SIG-M5 treated with dmso at 0.1 percent for 504 hours (cell line): Measurements from ENCODE around the gene ARHGAP27.

Experiments
- DNase-seq: peaks from one replicate; lab custom pipeline; 2025; ENCODE audit not compliant: unreplicated experiment; lab: John Stamatoyannopoulos, UW

The ARHGAP27 gene

GRCh38 chr17:45430738-45431530 is 1.7 kb downstream of the ARHGAP27 start:
- DNase-seq = no peak

DNA sequence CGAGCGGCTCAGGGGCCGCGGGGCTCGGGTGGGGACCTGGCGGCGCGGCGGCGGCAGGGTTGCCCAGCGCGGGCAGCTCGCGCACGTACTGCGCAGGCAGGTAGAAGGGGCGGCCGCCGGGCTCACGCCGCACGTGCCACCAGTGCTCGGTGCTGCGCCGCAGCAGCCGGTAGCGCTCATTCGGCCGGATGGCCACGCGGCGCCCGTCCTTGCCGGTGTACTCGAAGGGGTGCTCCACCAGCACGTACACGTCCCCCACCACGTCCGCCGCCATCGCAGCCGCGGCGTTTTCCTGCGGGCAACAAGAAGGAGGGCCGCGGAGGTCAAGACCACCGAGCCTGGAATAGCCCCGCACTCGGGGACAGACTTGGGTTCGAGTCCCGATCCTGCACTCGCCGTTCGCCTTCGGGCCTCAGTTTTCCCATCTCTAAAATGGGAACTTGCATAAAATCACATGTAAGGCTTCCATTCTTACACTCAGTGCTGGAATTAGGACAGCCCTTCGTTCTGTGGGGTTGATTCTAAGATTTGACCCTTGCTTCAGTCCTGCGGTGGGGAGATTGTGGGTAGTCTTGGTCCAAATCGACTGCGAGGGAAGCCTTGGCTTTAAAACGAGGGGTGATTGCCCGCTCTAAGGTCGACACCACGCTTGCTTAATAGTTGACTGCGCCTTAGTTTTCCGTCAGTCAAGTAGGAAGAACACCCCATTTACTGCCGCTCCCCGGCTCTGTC is 2.5 kb downstream of the ARHGAP27 start:
- DNase-seq = no peak

- DNase-seq = no peak
Measured at GRCh38 chr17:45429339-45430005, 3.2 kb downstream of the ARHGAP27 start.

DNA sequence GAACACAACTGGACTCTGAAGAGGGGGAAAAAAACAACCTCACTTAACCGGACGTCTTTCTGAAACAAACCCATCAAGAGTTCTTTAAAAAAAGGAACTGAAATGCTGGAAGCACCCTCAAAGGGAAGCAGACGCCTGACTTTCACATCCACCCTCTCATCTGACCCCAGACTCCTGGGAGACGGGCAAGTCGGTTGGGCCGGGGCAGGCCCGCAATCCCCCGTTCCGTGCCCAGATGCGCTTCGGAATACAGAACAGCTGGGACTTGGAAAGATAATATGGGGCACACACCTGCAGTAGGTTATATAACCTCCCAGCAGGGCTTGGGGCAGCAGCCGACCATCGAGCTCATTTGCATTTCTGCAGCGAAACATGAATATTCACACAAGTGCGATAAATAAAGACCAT is 3.7 kb downstream of the ARHGAP27 start:
- peak; percentile 61 for DNase-seq

GRCh38 chr17:45428050-45428617 is 4.5 kb downstream of the ARHGAP27 start:
- peak; percentile 90 for DNase-seq

- no peak for DNase-seq
Measured at GRCh38 chr17:45427181-45427835, 5.4 kb downstream of the ARHGAP27 start.

- no peak for DNase-seq
Measured at GRCh38 chr17:45426561-45426960, 6.1 kb downstream of the ARHGAP27 start.

DNA sequence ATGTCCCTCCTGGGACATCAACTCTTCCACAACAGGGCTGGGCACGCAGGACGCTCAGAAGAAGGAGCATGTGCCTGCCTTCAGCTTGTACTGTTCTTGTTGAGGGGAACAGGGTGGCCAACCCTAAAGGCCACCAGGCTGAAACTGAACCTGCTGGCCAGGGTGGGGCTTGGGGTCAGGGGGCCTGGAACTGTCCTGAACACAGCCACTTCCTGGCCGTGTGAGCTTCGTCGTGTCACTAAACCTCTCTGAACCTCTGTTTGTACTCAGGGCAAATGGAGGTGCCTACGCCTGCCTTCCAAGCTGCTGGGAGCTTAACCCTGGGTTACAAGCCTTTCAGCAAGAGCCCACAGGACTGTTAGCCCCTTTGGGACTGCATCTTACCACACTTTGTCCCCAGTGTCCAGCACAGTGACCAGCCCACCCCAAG is 6.7 kb downstream of the ARHGAP27 start:
- no peak for DNase-seq

- peak; percentile 64 for DNase-seq
Measured at GRCh38 chr17:45425125-45425983, 7.3 kb downstream of the ARHGAP27 start.

DNA sequence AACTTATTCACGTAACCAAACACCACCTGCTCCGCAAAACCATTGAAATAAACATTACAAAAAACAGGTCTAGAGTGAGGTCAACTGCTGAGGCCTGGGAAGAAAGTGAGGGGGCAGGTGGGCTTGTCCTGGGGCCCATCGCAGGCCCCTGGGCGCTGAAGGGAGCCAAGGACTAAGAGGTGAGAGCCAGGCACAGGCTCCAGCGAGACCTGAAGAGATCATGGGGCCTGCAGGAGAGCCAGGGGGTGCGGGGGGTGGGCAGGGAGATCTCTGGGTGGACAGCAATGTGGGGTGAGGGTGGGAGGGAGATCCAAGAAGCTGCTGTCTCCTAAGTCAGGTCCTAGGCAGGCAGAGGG is 7.9 kb downstream of the ARHGAP27 start:
- no peak for DNase-seq

DNA sequence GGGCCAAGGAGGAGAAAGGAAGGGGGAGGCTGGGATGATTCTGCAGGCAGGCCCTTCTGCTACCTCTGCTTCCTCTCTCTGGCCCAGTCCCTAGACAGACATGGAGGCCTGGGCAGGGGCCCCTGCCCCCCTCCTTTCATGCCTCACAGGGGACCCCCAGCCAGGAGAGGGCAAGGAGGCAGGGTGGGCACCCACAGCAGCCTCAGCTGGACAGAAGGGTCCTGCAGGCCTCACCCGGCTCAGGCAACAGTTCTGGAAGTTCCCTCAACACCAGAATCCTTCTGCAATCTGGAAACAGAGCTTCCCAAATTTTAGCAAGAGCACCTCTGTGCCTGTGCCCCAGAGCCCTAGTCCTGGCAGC is 8.7 kb downstream of the ARHGAP27 start:
- DNase-seq = no peak

- no peak for DNase-seq
Measured at GRCh38 chr17:45423304-45423974, 9.2 kb downstream of the ARHGAP27 start.

DNA sequence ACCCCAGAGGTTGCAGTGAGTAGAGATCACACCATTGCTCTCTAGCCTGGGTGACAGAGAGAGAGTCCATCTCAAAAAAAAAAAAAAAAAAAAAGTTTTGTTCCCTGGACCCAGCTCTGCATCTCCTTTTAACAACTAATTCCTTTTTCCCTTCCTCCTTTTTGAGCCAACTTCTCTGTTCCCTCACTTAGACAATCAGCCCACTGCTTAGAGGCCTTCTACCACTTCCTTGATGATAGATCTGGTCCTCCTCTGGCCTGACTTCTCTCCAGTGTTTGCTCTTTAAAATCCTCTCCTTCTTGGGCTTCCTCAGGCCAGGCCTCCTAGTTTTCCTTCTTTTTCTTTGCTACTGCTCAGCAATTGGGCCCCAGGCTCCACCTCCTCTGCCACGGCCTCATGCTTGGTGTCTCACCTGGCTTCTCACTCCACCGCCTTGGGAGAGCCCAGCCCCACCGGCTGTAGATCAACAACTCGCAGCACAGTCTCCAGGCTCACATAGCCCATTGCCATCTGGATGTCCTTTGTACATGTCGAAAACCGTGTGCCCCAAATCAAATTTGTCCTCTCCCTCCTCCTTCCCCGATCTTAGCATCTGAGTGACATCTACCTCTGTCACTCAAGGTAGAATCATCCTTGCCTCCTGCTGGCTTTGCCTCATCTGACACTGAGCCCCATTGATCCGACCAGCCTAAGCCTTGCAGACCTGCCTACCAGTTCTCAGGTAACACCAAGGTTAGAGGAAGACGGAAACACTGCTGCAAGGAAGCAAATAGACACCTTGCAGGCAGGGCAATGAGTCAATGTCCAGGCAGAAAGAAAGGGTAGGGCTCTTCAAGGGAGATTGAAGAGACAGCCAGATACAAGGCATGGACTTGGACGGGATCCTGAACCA is 17.4 kb downstream of the ARHGAP27 start:
- peak; percentile 81 for DNase-seq

DNA sequence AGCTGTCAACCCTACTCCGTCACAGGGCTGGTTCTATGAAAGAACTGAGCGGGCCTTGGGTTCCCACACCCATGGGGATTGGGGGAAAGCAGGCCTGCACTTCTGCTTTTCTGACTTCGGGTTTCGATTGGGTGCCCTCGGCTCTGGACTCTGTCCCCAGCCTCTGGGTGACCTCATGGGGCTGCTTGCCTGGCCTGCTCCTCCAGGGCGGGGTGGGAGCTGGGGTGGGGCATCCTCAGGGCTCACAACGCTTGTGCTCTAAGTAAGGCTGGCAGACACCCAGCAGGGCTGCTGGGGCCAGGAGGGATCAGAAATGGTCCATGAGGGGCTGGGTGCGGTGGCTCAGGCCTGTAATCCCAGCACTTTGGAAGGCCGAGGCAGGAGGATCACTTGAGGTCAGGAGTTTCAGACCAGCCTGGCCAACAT is 19.2 kb downstream of the ARHGAP27 start:
- DNase-seq = peak; percentile 41

- DNase-seq = no peak
Measured at GRCh38 chr17:45411348-45412105, 21.1 kb downstream of the ARHGAP27 start.

DNA sequence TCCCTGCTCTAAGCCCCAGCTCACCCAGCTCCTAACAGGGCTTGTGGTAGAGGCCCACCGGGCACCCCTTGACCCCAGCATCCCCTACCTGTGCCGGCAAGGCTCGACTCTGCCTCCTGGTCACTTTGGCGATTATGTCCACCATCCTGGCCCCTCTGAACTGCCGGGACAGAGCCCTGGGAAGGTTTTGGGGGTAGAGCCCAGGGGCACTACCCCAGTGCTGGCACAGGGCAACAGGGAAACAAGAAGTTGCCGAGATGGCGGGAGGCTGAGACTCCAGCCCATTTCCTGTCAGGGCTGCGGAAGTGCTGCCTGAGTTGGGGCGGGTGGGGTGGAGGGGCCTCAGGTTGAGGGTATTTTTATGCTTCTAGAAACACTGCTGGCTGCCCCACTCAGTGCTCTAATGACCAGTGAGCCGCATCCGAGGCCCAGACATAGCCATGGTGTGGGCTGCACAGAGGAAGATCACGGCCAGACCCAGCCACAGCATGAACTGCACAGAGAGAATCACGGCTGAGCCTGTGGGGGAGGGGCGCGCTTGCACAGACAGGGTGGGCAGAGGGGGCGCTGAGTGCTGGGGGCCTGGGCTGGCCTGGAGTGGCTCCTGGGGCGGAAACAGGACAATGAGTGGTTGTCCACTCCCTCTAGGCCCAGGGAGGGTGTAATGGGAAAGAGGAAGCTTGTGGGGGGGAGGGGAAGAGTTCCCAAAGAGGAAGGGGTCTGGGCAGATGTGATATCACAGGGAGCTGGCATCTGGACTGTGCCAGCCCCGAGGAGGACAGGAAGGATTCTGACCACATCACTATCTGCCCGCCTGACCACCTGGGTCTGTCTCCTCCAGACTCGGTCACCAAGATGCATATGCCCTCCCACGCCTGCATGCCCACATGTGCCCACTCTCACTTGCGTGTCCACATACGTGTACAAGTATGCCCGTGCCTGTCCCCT is 22.3 kb downstream of the ARHGAP27 start:
- peak; percentile 56 for DNase-seq

DNA sequence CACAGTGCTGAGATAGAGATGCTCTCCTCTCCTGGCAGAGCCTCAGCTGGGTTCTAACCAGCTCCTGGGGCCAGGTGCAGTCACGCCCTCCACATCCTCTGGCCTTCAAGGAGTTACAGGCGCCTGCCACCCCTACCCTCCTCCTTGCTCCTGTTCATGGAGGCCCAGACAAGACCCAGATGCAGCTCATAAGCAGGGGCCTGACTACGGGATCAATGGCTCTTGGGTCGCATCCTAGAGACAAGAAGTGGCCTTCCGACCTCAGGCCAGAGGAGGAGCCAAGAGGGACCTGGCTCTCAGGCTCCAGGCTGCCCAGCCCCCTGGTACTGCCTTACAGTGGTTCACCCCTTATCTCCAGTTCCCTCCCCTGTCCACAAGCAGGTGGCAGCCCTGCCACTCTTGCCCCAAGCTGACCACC is 23.0 kb downstream of the ARHGAP27 start:
- no peak for DNase-seq
